Epidermal melanocyte (primary cell): Measurements from ENCODE around the gene EXOC3L2.

Experiments used
- DNase-seq: peaks from one replicate; pipeline ENCODE4 v3.0.0; 2011; ENCODE audit warnings: low spot score; ENCODE audit not compliant: insufficient read length

Gene EXOC3L2

DNA sequence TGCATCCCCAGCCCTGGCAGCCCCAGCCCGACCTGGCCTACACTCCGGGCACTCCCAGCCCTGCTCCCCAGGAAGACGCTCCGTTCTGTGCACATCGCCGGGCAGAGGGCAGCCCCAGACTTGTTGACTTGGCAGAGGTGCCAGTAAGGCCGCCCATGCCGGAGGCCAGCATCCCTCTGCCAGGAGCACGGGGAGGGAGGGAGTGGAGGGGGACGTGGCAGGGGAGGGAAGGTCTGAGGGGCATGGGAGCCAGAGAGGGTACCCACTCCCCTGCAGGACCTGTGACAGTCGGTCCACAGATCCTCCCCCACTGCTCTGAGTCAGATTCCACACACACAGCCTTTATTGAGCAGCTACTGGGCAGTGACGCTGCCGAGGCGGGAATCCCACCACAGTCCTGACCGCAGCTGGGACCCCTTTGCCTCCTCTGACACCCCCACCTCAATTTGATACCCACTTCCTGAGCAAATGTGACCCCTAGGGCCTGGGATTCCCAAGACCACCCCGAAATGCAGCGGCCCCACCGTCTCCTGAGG is 82.5 kb downstream of the EXOC3L2 start:
- no peak for DNase-seq
